OCI-LY7 (cell line): ENCODE measurements around the gene FBF1. TPM values are rescaled to one million over a fixed set of nuclear protein-coding genes. Genes with fewer than 3 reads are reported as not detected.
A peak's percentile ranks its signal among the peaks of the same experiment; 100 is the strongest.
"Not testable (repeated sequence)": the region's sequence is repeated elsewhere in the genome, so short reads cannot be mapped to it uniquely, and the experiment has no call there.

Experiments used
- BruUV-seq: library from RNA; stranded (reverse); fragments of 400-500 nt; replicated peaks from 2 replicates; lab custom pipeline; 2021; lab: Mats Ljungman, UMichigan
- CTCF ChIA-PET: fragments of 300-600 bp; sonication (Branson Sonifier 250); formaldehyde crosslinking; loops from one replicate; lab custom pipeline; 2022; ENCODE audit warnings: antibody characterized with exemption; ENCODE audit not compliant: unreplicated experiment; lab: Charles Lee
- POLR2A ChIA-PET: fragments of 300-600 bp; sonication (Branson Sonifier 250); formaldehyde crosslinking; loops from one replicate; lab custom pipeline; 2022; ENCODE audit warnings: antibody characterized with exemption; lab: Charles Lee
- DNase-seq: peaks from one replicate; pipeline ENCODE4 v3.0.0-alpha.2; 2015; ENCODE audit warnings: low spot score
- H2AFZ ChIP-seq: fragments of 200-600 bp; sonication (generic), shearing (Covaris generic); 2 replicates; pipeline ENCODE4 v1.6.1; 2014; ENCODE audit warnings: mild to moderate bottlenecking, antibody characterized with exemption, low read length, moderate library complexity
- H3K27ac ChIP-seq: fragments of 200-600 bp; sonication (generic); 2 replicates; pipeline ENCODE4 v1.5.1; 2014; ENCODE audit warnings: mixed run types, low read depth, mild to moderate bottlenecking, moderate library complexity, low read length, inconsistent platforms; ENCODE audit not compliant: poor library complexity, severe bottlenecking
- H3K36me3 ChIP-seq: fragments of 200-600 bp; sonication (generic); 2 replicates; pipeline ENCODE4 v1.6.1; 2014; ENCODE audit warnings: mild to moderate bottlenecking, antibody characterized with exemption, low read length, moderate library complexity, mixed read lengths; ENCODE audit not compliant: insufficient read depth
- H3K4me1 ChIP-seq: fragments of 200-600 bp; sonication (generic); 2 replicates; pipeline ENCODE4 v1.5.1; 2014; ENCODE audit warnings: mild to moderate bottlenecking, low read length; ENCODE audit not compliant: insufficient read depth, poor library complexity, severe bottlenecking
- H3K4me2 ChIP-seq: fragments of 200-600 bp; sonication (generic); 2 replicates; pipeline ENCODE4 v1.6.1; 2014; ENCODE audit warnings: mild to moderate bottlenecking, low read length
- H3K4me3 ChIP-seq: fragments of 200-600 bp; sonication (generic); 2 replicates; pipeline ENCODE4 v1.5.1; 2014; ENCODE audit warnings: mild to moderate bottlenecking, low read depth, low read length; ENCODE audit not compliant: poor library complexity, severe bottlenecking
- H3K79me2 ChIP-seq: fragments of 200-600 bp; sonication (generic); 2 replicates; pipeline ENCODE4 v1.6.1; 2016; ENCODE audit warnings: low read depth, mild to moderate bottlenecking, low read length, moderate library complexity, mixed read lengths; ENCODE audit not compliant: insufficient read depth
- H3K9me2 ChIP-seq: fragments of 200-600 bp; sonication (generic); 2 replicates; pipeline ENCODE4 v1.6.1; 2016; ENCODE audit warnings: mild to moderate bottlenecking, low read length, mixed read lengths; ENCODE audit not compliant: insufficient read depth
- H3K9me3 ChIP-seq: fragments of 200-600 bp; sonication (generic); 2 replicates; pipeline ENCODE4 v1.6.1; 2014; ENCODE audit warnings: mild to moderate bottlenecking, mixed run types, low read length, mixed read lengths
- H4K20me1 ChIP-seq: fragments of 200-600 bp; sonication (generic); 2 replicates; pipeline ENCODE4 v1.6.1; 2014; ENCODE audit warnings: mild to moderate bottlenecking, antibody characterized with exemption, low read length, moderate library complexity, mixed read lengths; ENCODE audit not compliant: insufficient read depth
- CTCF ChIP-seq: fragments of 200-600 bp; sonication (generic); conservative IDR thresholded peaks from 2 replicates; pipeline ENCODE4 v1.5.1; 2014; ENCODE audit warnings: mild to moderate bottlenecking, antibody characterized with exemption, low read length, moderate library complexity, mixed read lengths
- EZH2phosphoT487 ChIP-seq: fragments of 200-600 bp; sonication (generic); IDR thresholded peaks from 2 replicates; pipeline ENCODE4 v1.6.1; 2018; ENCODE audit warnings: low read depth, borderline replicate concordance, mild to moderate bottlenecking, mixed run types, antibody characterized with exemption, low read length, moderate library complexity, mixed read lengths
- intact Hi-C: fragments of 100-400 bp; cut with micrococcal nuclease; formaldehyde crosslinking; loops from one replicate; pipeline ENCODE4 v1.10.0; 2022; ENCODE audit not compliant: unreplicated experiment
- total RNA-seq, 2 experiments: library from RNA; depleted of rRNA in 1 of 2; stranded (reverse); fragments of >200 nt in 1 of 2; shearing (Covaris generic) in 1 of 2; gene quantifications; 2 replicates each; pipeline ENCODE4 v1.2.3, GENCODE V29; 2014 to 2022

FBF1 gene
- total RNA-seq, 2 experiments from 2014 or later, result 34.6 to 47.9 TPM

GRCh38 chr17:75865404-75866188, 75.2 kb downstream of the FBF1 start:
- H3K9me3 ChIP-seq, H3K4me3 ChIP-seq, BruUV-seq, intact Hi-C loops, H2AFZ ChIP-seq, H3K79me2 ChIP-seq, H3K36me3 ChIP-seq, H3K4me2 ChIP-seq, DNase-seq, H4K20me1 ChIP-seq, H3K9me2 ChIP-seq: not testable (repeated sequence)
- ChIA-PET POLR2A (interaction anchor here (0.7 to 1.4 kb wide), 5 partner anchors 10 to 676 kb away, joined by 3 to 8 read pairs (median 3); partner anchors contain the start of gene WBP2), CTCF (interaction anchor here (0.6 to 1.0 kb wide), 3 partner anchors 10 to 165 kb away, joined by 3 to 5 read pairs (median 3); partner anchors contain the start of gene WBP2)
- peak overlapping the region; percentile 45 for H3K27ac ChIP-seq
- peaks cover 18% of the 10 kb centered on the region for H3K4me1 ChIP-seq

- intact Hi-C loops, DNase-seq, H3K9me2 ChIP-seq, H3K36me3 ChIP-seq, H3K79me2 ChIP-seq, BruUV-seq, H3K9me3 ChIP-seq, H4K20me1 ChIP-seq: not testable (repeated sequence)
- POLR2A ChIA-PET, result interaction anchor here (0.6 to 1.4 kb wide), 9 partner anchors 9 to 498 kb away, joined by 3 to 8 read pairs (median 3); partner anchors contain the start of gene WBP2
- CTCF ChIA-PET, result interaction anchor here (0.6 to 1.0 kb wide), 3 partner anchors 10 to 165 kb away, joined by 3 to 5 read pairs (median 3); partner anchors contain the start of gene WBP2
- peaks cover 18% of the 10 kb centered on the region for H3K4me1 ChIP-seq
- H2AFZ ChIP-seq, result peak overlapping the region; percentile 57; the same call in 1 of the 2 replicates
- H3K4me3 ChIP-seq, result peak overlapping the region; percentile 5
- H3K27ac ChIP-seq, result peak overlapping the region; percentile 45
- peak overlapping the region; percentile 51 for H3K4me2 ChIP-seq
Measured at GRCh38 chr17:75864887-75865286, 76.0 kb downstream of the FBF1 start.

GRCh38 chr17:75864448-75864871, 76.4 kb downstream of the FBF1 start:
- Histone ChIP-seq H3K4me3 (peak overlapping the region; percentile 5), H3K27ac (peak overlapping the region; percentile 45), H2AFZ (peak overlapping the region; percentile 57; the same call in 1 of the 2 replicates), H3K9me2 (no peaks in the 10 kb centered on the region), H3K36me3 (no peaks in the 10 kb centered on the region), H3K4me1 (peaks cover 20% of the 10 kb centered on the region), H3K79me2 (no peaks in the 10 kb centered on the region), H3K9me3 (no peaks in the 10 kb centered on the region), H3K4me2 (peak overlapping the region; percentile 51), H4K20me1 (no peaks in the 10 kb centered on the region)
- intact Hi-C loops, result no loop called here
- CTCF ChIA-PET, result interaction anchor here (1.0 kb wide), 2 partner anchors 9 to 12 kb away, joined by 3 to 5 read pairs; partner anchors contain the start of gene WBP2
- POLR2A ChIA-PET, result interaction anchor here (0.6 to 1.4 kb wide), 8 partner anchors 8 to 498 kb away, joined by 3 to 8 read pairs (median 3); no protein-coding TSS in a partner anchor
- BruUV-seq, result no TSS peak
- peak; percentile 89 for DNase-seq
- TF ChIP-seq CTCF (peak; percentile 42), EZH2phosphoT487 (no peak)
